Activated CD8-positive, alpha-beta memory T cell treated with anti-CD3 and anti-CD28 coated beads for 36 hours (primary cell): ENCODE measurements around the gene PLPP2. TPM values are rescaled to one million over a fixed set of nuclear protein-coding genes. Genes with fewer than 3 reads are reported as not detected.

Experiments
- CTCF ChIA-PET: fragments of 350-600 bp; sonication (Branson Sonifier 250); formaldehyde crosslinking; loops from one replicate; lab custom pipeline; 2021; ENCODE audit warnings: antibody characterized with exemption; lab: Charles Lee
- POLR2A ChIA-PET: fragments of 350-600 bp; sonication (Branson Sonifier 250); formaldehyde crosslinking; loops from one replicate; lab custom pipeline; 2021; ENCODE audit warnings: antibody characterized with exemption; lab: Charles Lee
- total RNA-seq, 2 experiments: library from RNA; stranded (reverse); gene quantifications; one replicate each; pipeline ENCODE4 v1.2.3, GENCODE V29; 2021

Gene PLPP2
- total RNA-seq, 2 experiments from 2014 or later: not detected

- ChIA-PET POLR2A (no interaction called here), CTCF (interaction anchor here (2.4 kb wide), 1 partner anchor 216 kb away, joined by 8 read pairs; no protein-coding TSS in a partner anchor)
These were observed 3.9 kb upstream of the PLPP2 start for GRCh38 chr19:294946-295686.

GRCh38 chr19:294341-294945 is 3.2 kb upstream of the PLPP2 start:
- POLR2A ChIA-PET: no interaction called here
- CTCF ChIA-PET: interaction anchor here (1.3 to 2.4 kb wide), 2 partner anchors 216 to 217 kb away, joined by 5 to 8 read pairs; no protein-coding TSS in a partner anchor

- ChIA-PET CTCF (interaction anchor here (1.3 kb wide), 1 partner anchor 217 kb away, joined by 5 read pairs; no protein-coding TSS in a partner anchor), POLR2A (no interaction called here)
These were observed 2.4 kb upstream of the PLPP2 start for GRCh38 chr19:293436-294110.

- ChIA-PET CTCF (interaction anchor here (1.3 kb wide), 1 partner anchor 218 kb away, joined by 5 read pairs; no protein-coding TSS in a partner anchor), POLR2A (no interaction called here)
These were observed 1.7 kb upstream of the PLPP2 start for GRCh38 chr19:292951-293350.

GRCh38 chr19:292281-292884 is 1.2 kb upstream of the PLPP2 start:
- POLR2A ChIA-PET: no interaction called here
- CTCF ChIA-PET: no interaction called here

- CTCF ChIA-PET: no interaction called here
- POLR2A ChIA-PET: no interaction called here
These were observed 518 bp upstream of the PLPP2 start for GRCh38 chr19:291561-292280.

GRCh38 chr19:290372-291005 is 714 bp downstream of the PLPP2 start:
- POLR2A ChIA-PET: no interaction called here

GRCh38 chr19:289651-290371 is 1.4 kb downstream of the PLPP2 start:
- ChIA-PET POLR2A (no interaction called here), CTCF (no interaction called here)

More at GRCh38 chr19:290372-291005, 714 bp downstream of the PLPP2 start:
- CTCF ChIA-PET: no interaction called here

- CTCF ChIA-PET: no interaction called here
- POLR2A ChIA-PET: no interaction called here
These were observed 2.3 kb downstream of the PLPP2 start for GRCh38 chr19:288911-289310.

GRCh38 chr19:287381-287871 is 3.8 kb downstream of the PLPP2 start:
- CTCF ChIA-PET: no interaction called here
- POLR2A ChIA-PET: no interaction called here

GRCh38 chr19:283395-283794 is 7.8 kb downstream of the PLPP2 start:
- CTCF ChIA-PET: no interaction called here
- POLR2A ChIA-PET: no interaction called here

GRCh38 chr19:282501-282900 is 8.7 kb downstream of the PLPP2 start:
- ChIA-PET CTCF (no interaction called here), POLR2A (no interaction called here)

- ChIA-PET CTCF (no interaction called here), POLR2A (no interaction called here)
These were observed 9.2 kb downstream of the PLPP2 start for GRCh38 chr19:281992-282391.

- ChIA-PET CTCF (no interaction called here), POLR2A (no interaction called here)
These were observed 9.9 kb downstream of the PLPP2 start for GRCh38 chr19:281156-281853.

GRCh38 chr19:280541-281009 is 10.6 kb downstream of the PLPP2 start:
- CTCF ChIA-PET: interaction anchor here (1.2 kb wide), 1 partner anchor 13 kb away, joined by 3 read pairs; no protein-coding TSS in a partner anchor
- POLR2A ChIA-PET: no interaction called here

GRCh38 chr19:279656-280055 is 11.5 kb downstream of the PLPP2 start:
- POLR2A ChIA-PET: no interaction called here
- CTCF ChIA-PET: interaction anchor here (1.2 kb wide), 2 partner anchors 12 to 33 kb away, joined by 3 to 4 read pairs; no protein-coding TSS in a partner anchor

- ChIA-PET CTCF (interaction anchor here (1.2 kb wide), 2 partner anchors 11 to 32 kb away, joined by 3 to 4 read pairs; no protein-coding TSS in a partner anchor), POLR2A (no interaction called here)
These were observed 12.0 kb downstream of the PLPP2 start for GRCh38 chr19:279231-279630.
